ENCODE measurements around the gene ADD3.

Gene ADD3

GRCh38 chr10:110160081-110160480, 152.3 kb downstream of the ADD3 start:
- no peak for DNase-seq

GRCh38 chr10:110160522-110160921, 152.7 kb downstream of the ADD3 start:
- no peak for DNase-seq

GRCh38 chr10:110162741-110163145, 155.0 kb downstream of the ADD3 start:
- DNase-seq, result no peak

GRCh38 chr10:110163192-110163773, 155.5 kb downstream of the ADD3 start:
- no peak for DNase-seq

GRCh38 chr10:110163841-110164240, 156.1 kb downstream of the ADD3 start:
- DNase-seq, result no peak

GRCh38 chr10:110165239-110165638, 157.5 kb downstream of the ADD3 start:
- DNase-seq, result no peak

GRCh38 chr10:110167149-110167548, 159.4 kb downstream of the ADD3 start:
- DNase-seq, result no peak

GRCh38 chr10:110168601-110169481, 161.1 kb downstream of the ADD3 start:
- DNase-seq, result no peak

GRCh38 chr10:110169586-110169985, 161.8 kb downstream of the ADD3 start:
- no peak for DNase-seq

GRCh38 chr10:110170142-110170971, 162.6 kb downstream of the ADD3 start:
- DNase-seq, result no peak

- no peak for DNase-seq
Observed at GRCh38 chr10:110171032-110171431, 163.2 kb downstream of the ADD3 start.

- DNase-seq, result no peak
Observed at GRCh38 chr10:110172155-110172554, 164.4 kb downstream of the ADD3 start.

GRCh38 chr10:110174201-110174600, 166.4 kb downstream of the ADD3 start:
- no peak for DNase-seq

- no peak for DNase-seq
Observed at GRCh38 chr10:110174816-110175215, 167.0 kb downstream of the ADD3 start.

GRCh38 chr10:110175406-110175805, 167.6 kb downstream of the ADD3 start:
- DNase-seq, result no peak

- DNase-seq, result no peak
Observed at GRCh38 chr10:110176141-110177030, 168.6 kb downstream of the ADD3 start.

GRCh38 chr10:110179220-110179619, 171.4 kb downstream of the ADD3 start:
- no peak for DNase-seq

GRCh38 chr10:110181451-110181850, 173.7 kb downstream of the ADD3 start:
- DNase-seq, result no peak

- DNase-seq, result no peak
Observed at GRCh38 chr10:110181911-110182310, 174.1 kb downstream of the ADD3 start.

- no peak for DNase-seq
Observed at GRCh38 chr10:110184398-110184797, 176.6 kb downstream of the ADD3 start.
